Esophagus muscularis mucosa (tissue), 4 donors: Measurements from ENCODE around the gene PRKCE.

Experiments used
- EP300 ChIP-seq: sonication (generic); formaldehyde crosslinking; IDR thresholded peaks from one replicate; pipeline ENCODE4 v1.6.1; 2017; ENCODE audit warnings: antibody characterized with exemption
- POLR2A ChIP-seq: fragments of 450-650 bp; IDR thresholded peaks from one replicate; pipeline ENCODE4 v1.6.1; 2017; ENCODE audit warnings: antibody characterized with exemption, moderate library complexity, mild to moderate bottlenecking, low read depth
- POLR2AphosphoS5 ChIP-seq, 2 donors: sonication (generic); formaldehyde crosslinking; IDR thresholded peaks; one replicate each; pipeline ENCODE4 v1.6.1; 2017; ENCODE audit warnings: antibody characterized with exemption in 2 of 2
- TF ChIP-seq, protein P1 (sequence below), 3 experiments: fragments of 200-600 bp in 2 of 3; fragments of 450-650 bp in 1 of 3; sonication (generic) in 2 of 3; IDR thresholded peaks; one replicate each; pipeline ENCODE4 v1.5.1; 2017 to 2019; ENCODE audit warnings: antibody characterized with exemption in 3 of 3, mild to moderate bottlenecking in 2 of 3, moderate library complexity in 1 of 3

DNA sequence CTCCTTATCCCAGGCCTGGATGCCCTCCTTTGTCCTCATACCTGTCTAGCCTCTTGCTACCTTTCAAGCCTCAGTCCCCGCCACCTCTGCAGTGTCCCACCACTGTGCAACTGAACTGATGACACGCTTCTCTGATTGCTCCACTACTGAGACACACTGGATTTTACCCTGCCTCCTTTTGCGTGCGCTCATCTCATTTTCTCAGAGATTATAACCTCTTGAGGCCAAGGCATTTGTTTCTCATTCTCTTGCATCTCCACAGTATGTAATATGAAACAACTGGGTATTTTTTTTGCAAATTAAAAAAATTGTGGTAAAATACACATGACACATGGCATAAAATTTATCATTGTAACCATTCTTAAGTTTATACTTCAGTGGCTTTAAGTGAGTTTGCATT, 95.4 kb downstream of the PRKCE start:
- TF ChIP-seq, protein P1, sequence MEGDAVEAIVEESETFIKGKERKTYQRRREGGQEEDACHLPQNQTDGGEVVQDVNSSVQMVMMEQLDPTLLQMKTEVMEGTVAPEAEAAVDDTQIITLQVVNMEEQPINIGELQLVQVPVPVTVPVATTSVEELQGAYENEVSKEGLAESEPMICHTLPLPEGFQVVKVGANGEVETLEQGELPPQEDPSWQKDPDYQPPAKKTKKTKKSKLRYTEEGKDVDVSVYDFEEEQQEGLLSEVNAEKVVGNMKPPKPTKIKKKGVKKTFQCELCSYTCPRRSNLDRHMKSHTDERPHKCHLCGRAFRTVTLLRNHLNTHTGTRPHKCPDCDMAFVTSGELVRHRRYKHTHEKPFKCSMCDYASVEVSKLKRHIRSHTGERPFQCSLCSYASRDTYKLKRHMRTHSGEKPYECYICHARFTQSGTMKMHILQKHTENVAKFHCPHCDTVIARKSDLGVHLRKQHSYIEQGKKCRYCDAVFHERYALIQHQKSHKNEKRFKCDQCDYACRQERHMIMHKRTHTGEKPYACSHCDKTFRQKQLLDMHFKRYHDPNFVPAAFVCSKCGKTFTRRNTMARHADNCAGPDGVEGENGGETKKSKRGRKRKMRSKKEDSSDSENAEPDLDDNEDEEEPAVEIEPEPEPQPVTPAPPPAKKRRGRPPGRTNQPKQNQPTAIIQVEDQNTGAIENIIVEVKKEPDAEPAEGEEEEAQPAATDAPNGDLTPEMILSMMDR (IDR thresholded peaks at IDR 0.05) = no peak
- TF ChIP-seq POLR2A = no peak
- no peak for TF ChIP-seq POLR2AphosphoS5 (IDR thresholded peaks at IDR 0.05)
- TF ChIP-seq EP300 = no peak
